GM19193 (cell line): ENCODE data around the gene TRIP13.

Source experiments
- POLR2A ChIP-seq: IDR thresholded peaks from 4 replicates; pipeline ENCODE4 v1.6.1; 2011; ENCODE audit not compliant: insufficient read depth, insufficient read length; ENCODE audit errors: extremely low read depth

TRIP13 gene

GRCh38 chr5:884345-885126, 8.1 kb upstream of the TRIP13 start:
- TF ChIP-seq POLR2A = no peak

GRCh38 chr5:885127-885442, 7.6 kb upstream of the TRIP13 start:
- no peak for TF ChIP-seq POLR2A

GRCh38 chr5:885529-885928, 7.2 kb upstream of the TRIP13 start:
- no peak for TF ChIP-seq POLR2A

- TF ChIP-seq POLR2A = no peak
Observed at GRCh38 chr5:886036-886435, 6.6 kb upstream of the TRIP13 start.

GRCh38 chr5:886716-887325, 5.9 kb upstream of the TRIP13 start:
- TF ChIP-seq POLR2A = no peak

- no peak for TF ChIP-seq POLR2A
Observed at GRCh38 chr5:887947-888637, 4.6 kb upstream of the TRIP13 start.

GRCh38 chr5:888638-889035, 4.0 kb upstream of the TRIP13 start:
- no peak for TF ChIP-seq POLR2A

GRCh38 chr5:889075-889710, 3.5 kb upstream of the TRIP13 start:
- no peak for TF ChIP-seq POLR2A

GRCh38 chr5:891117-891836, 1.4 kb upstream of the TRIP13 start:
- no peak for TF ChIP-seq POLR2A

GRCh38 chr5:891837-892393, 769 bp upstream of the TRIP13 start:
- no peak for TF ChIP-seq POLR2A

GRCh38 chr5:893137-893506, 438 bp downstream of the TRIP13 start:
- no peak for TF ChIP-seq POLR2A

- TF ChIP-seq POLR2A = no peak
Observed at GRCh38 chr5:893711-894110, 1.0 kb downstream of the TRIP13 start.

GRCh38 chr5:900781-901180, 8.1 kb downstream of the TRIP13 start:
- TF ChIP-seq POLR2A = no peak

GRCh38 chr5:902129-902916, 9.6 kb downstream of the TRIP13 start:
- no peak for TF ChIP-seq POLR2A
